RPMI8226 (cell line): ENCODE results near the gene RAB28.

ENCODE experiments used
- DNase-seq: peaks from one replicate; pipeline ENCODE4 v3.0.0-alpha.2; 2015

Gene RAB28

DNA sequence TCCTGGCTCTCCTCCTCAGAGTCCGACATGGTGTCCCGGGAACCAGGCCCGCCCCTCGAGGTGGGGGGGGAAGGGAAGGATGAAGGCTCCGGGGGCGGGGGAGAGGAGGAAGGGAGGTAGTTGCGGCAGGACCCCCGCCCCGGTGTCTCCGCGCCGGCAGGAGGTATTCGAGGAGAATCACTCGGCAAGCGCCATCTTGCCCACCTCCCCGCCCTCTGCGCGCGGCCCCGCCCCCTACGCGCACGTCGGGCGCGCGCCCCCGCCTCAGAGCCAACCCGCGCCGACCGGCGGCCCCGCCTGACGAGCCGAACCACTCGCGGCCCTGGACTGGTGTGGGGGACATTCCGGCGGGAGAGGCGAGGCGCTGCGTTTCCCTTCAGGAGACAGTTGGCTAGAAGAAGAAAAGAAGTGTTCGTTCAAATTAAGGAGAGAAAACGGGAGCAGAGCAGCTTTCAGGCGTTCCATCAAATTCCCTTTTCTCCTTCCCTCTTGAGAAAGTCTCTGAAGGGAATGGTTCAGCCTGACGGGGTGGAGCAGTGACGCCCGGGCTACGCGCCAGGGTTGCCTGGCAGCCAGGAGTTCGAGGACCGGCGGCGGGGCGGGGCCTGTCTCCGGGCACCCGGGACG, at the start of gene RAB28:
TSS of gene RAB28 (minus strand) at position 219 of the 627 bp plus-strand sequence.
- peak; percentile 91 for DNase-seq

DNA sequence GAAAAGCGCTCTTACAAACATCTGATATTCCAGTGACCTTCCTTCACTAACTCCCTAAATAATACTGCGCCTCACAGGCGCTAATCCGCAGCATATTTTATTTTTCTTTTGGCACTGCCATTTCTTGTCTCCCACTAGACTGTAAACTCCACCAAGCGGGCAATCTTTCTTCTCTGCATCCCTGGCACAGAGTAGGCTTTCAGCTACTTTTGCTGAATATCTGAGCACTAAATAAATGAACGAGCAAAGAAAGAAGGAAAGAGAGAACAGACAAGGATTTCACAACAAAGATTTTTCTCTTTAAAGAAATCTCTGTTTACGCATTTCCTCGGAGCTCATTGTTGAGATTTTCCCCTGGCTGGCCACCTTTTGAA, 47.5 kb upstream of the RAB28 start:
- no peak for DNase-seq

DNA sequence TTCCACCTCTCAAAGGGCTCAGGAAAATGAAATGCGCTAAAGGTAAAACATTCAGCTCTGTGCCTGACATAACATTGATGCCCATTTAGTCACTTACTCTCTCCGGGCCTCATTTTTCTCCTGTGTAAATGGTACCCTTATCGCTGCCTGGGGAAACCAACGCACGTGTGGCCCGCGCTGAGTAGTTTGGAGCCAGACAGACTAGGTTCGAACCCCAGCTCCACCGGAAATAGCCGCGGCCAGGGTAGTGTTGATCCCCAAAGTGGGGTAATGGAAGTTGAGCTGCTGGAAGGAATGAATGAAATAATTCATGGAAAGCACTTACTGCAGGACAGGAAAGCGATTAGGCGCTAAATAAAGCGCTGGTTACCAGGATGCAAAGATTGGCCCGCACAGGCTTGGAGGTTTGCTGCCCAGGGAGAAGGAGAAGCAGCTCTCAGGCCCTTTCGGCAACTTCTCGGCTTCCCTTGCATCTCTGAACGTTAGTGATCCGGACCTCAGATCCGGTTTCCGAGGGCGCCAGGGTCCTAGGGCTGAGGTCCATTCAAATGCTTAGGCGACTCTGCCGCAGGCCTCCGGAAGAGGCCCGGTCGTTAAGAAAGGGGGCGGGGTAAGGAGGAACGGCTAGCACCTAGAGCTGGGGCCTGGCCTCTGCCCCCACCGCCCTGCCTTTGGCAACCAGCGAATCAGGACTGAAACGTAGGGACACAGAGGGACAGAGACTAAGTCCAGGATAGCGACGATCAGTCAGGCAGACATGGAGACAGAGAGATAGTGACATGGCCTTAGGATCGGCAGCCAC, 46.9 kb upstream of the RAB28 start:
- DNase-seq = no peak

DNA sequence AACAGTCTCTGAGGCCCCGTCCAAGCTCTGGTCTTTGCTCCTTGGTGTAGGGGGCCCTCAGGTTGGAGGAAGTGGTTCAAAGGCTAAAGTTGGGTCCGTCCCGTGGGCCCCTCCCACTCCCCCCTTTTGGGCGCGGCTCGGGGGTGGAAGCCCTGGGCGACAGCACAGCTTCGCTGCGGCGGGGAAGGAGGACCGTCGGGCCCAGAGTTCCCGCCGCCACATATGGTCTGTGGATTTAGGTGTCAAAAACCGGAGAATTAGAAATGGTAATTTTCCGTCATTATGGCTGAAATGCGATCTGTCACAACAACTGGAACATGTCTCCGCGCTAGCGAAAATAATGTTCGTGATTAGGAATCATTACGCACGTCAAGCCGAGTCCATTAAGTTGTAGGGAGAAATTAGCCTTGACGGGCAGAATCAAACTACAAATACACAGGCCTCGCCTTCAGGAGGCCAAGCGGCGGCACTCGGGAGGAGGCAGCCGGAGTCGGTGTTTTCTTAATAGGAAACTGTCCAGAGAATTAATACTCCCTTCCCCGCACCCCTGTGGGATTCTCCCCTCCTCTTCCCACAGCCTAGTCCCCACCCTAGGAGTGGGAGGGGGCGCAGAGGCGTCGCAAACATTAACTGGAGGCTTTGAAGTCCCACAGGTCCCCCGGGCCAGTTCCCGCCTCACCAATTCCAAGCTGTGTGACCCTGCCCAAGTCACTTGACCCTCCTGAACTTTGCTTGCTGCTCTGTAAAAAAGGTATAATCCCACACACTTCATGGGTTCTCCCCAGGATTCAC, 45.2 kb upstream of the RAB28 start:
- DNase-seq = no peak

DNA sequence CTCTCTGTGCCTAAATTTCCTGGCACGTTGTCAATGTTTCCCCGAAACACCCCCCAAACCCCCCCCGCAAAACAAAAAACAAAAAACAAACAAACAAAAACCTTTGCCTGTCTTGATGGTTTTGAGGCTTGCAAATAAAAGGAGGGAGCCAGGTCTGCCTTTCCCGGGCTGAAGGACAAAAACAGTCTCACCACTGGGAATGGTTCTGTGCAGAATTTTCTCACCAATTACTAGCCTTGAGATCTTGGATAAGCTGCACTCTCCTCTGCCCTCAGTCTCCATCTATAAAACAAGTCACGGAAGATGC, 44.6 kb upstream of the RAB28 start:
- no peak for DNase-seq

DNA sequence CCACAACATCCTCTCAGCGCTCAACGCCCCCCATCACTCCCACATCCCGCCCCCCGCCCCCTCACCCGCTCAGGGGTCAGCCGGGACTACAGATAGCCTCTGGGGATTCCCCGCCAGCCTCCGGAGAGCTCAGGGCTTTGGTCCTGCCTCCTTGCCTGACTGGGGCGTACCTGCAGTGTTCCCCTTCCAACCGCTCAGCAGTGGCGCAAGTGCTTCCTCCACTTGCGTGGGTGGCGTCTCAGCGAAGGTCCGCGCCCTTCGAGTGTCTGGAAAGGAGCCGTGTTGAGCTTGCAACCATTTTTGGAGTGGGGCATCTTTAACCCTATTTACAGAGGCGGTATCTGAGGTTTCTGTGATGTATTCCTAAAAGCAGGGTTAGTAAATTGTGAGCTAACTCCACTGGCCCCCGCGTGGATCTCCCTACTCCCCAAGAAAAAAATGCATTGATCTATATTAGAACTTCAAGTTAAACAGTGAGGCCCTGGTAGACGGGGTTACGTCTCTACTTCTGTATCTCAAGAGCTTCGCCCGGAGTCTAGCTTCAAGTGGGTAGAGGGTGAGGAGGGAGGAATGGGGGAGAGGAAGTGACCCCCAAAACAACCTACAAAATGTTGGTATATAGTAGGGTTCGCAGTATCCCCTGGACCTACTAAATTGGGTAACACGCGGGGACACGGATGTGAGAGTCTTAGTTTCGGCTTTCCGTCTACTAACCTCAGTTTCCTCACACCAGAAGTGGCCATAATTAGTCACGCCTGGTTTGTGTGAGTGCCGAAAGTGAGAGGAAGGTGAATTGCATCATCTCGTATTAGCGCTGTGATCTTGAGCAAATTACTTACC, 44.1 kb upstream of the RAB28 start:
- no peak for DNase-seq

DNA sequence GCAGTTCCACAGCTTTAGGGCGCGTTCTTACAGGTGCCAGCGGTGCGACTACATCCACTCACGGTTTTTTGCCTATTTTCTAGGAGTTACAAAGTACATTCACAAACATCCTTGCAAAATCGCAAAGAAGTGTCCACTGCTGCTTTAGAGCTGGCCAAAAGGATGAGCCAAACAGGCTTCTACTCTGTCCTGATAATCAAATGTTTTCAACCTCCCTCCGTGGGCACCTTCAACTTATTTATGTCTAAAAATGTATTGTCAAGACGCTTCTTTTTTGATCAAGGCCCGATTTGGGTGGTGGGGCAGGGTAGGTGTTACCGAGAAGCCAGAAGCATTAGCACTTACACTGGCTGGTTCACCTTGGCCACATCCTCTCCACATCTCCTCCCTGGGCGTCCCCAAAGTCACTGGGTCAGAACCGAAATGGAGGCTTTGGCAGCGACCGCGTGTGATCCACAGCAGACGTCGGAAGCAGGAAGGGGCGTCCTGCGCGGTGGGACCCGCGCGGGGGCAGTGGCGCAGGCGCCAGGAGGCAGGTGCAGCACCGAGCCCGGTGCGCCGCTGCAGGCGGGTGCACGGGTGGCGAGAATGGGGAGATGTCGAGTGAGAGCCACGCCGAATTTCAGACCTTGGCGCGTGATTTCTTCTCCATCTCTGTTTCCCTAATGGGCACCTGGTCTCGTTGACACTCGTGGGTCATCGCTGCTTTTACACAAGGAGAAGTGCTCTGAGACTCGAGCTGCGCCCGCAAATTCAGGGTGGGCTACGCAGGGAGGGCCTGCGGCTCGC, 43.2 kb upstream of the RAB28 start:
- DNase-seq = no peak

DNA sequence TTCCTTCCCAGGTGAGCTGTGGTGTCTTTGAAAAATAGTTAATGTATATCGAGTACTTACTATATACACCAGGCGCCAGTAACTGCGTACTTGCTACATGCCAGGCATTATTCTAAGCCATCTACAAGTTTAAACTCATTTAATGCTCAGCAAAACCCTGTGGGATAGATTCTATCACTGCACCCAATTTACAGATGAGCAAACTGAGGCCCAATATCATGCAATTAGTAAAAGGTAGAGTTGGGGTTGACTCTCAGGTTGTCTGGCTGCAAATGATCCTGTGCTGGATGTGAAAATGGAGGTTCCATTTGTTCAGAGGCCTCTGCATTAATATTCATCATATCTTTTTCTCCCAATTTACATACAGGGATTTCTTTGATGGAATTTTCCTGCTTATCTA, 42.5 kb upstream of the RAB28 start:
- no peak for DNase-seq

DNA sequence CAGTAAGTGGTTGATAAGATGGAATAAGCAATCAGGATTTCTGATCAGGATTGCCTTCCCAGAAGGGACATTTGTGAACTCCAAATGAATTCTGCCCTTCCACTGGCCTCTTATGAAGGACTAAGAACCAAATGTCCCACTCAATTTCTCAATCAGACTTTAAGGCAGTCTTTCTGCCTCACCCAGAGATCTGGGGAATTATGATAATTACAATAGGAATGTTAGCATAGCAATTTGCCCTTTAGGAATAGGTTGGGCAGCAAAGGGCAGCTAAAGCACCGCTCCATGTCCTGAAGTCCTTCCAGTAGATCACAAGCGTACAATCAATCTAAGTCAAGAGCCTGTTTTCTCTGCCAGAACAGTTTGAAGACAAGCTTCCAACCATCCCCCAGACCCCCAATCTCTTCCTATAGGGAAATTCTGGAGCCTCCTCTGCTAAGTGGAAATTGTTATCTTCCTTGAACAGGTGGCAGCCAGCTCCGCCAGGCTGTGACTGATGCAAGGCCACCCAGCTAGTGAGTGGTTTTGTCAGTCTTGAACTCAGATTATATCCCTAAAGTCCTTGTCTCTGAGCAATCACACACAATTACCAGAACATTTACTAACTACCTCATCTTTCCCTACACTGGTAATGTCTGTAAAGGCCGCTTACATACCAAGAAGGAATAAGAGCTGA, 41.6 kb upstream of the RAB28 start:
- DNase-seq = no peak

DNA sequence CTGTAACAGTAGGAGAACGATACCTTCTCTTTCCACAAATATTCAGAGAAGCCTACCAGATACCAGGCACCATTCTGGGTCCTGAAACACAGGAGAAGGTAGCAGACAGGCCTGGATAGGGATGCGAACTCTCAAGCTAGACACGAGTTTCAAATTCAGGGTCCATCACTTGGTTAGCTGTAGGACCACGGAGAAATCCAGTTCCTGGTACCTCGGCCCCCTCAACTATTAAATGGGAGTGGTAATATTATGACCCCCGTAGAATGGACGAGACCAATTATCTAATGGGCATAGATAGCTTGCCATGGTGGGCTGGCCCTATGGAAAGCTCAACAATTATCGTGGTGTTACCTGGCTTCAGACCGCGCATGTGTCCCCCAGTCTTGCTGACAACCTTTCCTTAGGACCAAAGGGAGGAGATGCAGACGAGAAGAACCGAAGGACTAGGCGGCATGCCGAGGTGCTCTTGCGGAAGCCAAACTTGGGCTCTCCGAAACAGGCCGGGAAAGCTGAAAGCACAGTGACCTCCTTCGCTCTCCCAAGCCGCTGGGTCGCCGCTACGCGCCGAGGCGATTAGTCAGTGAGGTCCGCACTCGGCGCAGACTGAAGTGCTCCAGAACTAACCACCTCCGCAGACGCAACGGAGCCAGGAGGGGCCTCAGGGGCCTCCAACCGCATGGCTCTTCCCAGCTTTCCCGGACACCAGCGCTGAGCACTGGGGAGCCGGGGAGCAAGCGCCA, 40.5 kb upstream of the RAB28 start:
- no peak for DNase-seq

DNA sequence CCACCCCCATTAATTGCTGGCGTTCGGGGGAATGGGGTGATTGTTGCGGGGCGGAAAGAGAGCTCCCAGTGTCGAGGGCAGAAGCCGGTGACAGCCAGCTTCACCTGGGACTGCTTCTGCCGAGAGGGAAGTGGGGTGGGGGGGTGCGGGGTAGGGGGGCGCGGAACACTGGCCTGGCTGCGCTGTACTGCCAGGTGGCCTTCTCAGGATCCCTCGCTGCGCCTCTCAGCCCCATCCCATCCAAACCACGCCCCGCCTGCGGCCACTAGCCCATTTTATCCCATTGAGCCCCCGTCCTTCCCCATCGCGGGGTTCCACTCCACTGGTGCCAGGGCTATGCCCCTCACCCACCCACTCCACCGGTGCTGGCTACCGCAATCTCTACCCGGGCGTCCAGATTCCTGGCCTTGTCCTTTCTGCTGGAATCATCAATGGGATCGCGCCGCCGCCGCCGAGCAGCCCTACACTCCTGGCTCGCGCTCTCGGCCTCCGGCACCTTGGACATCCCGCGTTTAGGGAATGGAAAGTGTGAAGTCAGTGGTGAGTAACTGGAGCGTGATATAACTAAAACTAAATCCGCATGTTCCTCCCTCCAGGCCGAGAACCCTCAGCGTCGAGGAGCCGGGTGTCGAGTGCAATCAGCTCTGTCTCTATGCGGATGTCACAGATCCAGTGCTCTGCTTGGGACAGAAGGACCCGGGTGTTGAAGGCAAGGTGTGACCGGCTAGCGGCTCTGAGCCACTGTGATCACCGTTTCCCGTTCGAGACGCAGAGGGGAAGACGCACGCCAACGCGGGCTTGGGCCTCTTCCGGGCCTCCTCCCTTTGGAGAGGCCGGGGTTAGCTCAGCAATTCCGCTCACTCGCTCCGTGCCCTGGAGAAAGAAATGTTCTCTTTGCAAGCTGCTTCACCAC, 39.7 kb upstream of the RAB28 start:
- DNase-seq = no peak

DNA sequence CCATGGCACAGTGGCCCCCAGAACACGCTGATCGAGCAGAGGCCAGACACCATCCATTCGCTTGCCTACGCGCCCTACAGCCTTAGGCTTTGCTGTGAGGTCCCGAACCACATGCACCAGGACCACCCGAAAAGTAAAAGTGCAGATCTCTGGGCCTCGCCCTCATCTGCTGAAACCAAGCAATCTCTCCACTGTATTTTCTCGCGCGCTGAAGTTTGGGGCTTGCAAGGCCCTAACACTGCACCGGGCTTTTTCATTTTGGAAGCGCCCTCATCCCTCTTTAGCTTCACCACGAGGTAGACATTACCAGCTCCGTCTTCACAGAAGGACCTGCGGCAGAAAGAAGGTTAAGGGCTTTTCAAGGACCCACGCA, 39.0 kb upstream of the RAB28 start:
- DNase-seq = no peak

DNA sequence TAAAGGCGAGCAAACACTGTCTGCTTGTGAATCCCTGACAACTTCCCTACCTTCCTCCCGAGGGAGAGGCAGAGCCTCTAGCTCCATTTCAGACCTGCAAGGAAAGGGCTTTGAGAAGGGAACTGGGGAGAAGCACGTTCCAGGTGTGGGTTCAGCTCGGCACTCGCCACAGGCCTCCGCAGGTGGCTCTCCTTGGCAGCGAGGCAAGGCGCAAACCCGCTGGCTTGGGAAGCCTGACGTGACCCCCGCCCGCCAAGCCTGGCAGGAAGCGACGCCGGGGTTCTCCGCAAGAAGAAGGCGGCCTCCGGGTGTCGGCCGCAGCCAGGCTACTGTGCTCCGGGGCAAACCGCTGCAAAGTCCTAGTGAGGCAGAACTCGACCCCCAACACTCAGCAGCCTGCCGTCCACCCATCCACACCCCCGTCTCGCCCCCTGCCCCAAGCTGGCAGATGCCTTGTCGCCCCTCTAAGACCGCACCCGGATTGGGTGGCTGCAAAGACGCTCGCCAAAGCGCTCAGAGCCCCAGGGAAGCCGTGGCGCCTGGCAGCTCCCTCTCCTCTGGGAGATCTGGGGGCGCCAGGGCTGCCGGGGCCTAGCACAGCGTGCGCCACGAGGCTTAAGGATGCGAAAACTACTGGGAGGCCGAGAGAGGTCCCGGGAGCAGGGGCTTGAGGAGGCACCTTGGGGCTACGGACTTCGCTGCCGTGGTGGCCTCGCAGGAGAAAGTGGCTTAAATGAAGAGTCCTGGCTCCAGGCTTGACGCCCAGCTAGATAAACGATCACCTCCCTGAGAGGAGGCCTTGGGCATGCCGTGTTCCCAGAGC, 38.4 kb upstream of the RAB28 start:
- peak; percentile 46 for DNase-seq

DNA sequence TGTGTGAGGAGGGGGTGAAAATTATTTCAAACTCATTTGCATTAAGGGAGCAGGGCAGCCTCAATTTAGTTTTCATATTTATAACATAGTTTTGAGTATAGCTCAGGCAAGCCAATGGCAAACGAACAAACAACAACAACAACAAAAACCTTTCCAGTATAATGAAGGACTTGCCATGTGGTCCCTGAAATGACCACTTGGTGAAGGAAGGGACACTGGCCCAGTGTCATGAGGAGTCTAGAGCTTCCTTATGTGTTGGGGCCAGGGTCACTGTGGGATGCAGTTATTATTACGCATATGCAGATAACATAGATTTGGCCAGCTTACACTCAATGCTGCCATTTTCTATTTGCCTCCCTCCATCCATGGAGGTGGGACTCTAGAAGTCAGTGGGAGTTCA, 36.9 kb upstream of the RAB28 start:
- no peak for DNase-seq

DNA sequence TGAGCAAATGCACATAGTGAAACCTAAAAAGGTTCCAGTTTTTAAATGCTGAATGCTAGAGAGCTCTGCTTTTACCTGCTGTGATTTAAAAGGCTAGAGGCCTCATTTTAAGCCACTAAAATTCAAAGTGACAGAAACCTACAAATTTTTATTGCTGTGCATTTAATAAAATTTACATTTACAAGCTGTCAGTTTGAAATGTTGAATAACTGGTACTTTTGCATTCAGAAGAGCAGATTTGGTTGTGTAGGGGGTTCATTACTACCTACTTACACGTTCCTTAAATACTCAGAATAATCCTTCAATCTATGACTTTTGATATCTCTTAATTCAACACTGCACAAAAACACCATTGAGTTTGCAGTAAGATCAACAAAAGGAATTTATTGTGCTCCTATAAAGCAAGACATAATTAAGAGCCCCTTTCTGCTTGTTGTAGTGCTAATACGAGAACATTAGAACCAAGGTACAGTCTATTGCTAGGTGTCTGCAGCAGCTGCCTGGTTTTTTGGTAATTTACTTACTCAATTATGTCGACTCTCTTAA, 32.2 kb upstream of the RAB28 start:
- no peak for DNase-seq

DNA sequence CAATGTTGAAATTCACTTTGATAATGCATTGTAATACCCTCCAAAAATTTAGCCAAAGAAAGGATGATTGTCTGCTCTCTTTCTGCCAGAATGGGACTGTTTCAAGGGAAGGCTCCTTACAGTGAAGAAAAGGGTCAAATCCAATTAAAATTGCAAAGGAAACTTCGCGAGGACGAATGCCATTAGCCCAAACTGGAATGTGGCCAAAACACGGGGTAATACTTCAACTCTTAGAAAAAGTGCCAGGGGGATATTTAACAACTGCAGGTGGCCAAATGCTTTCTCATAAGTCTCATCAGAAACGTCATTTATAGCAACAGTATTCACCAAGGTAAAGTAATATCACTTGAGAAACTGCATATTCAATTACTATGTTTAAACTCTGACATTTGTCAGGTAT, 31.1 kb upstream of the RAB28 start:
- no peak for DNase-seq

DNA sequence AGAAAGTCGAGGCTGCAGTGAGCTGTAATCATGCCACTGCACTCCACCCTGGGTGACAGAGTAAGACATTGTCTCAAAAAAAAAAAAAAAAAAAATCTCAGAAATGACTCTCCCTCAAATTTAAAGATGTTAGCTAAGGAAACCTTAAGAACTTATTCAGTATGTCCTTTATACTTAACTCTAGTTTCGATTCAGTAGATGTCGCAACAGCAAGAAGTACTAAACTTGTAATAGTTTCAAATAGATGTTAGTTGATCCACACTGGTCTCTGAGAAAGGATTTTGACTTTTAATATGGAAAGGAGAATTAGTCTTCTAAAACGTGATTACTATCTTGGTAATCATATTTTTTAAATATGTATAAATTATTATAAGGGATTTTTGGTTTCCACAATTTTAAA, 30.6 kb upstream of the RAB28 start:
- no peak for DNase-seq

DNA sequence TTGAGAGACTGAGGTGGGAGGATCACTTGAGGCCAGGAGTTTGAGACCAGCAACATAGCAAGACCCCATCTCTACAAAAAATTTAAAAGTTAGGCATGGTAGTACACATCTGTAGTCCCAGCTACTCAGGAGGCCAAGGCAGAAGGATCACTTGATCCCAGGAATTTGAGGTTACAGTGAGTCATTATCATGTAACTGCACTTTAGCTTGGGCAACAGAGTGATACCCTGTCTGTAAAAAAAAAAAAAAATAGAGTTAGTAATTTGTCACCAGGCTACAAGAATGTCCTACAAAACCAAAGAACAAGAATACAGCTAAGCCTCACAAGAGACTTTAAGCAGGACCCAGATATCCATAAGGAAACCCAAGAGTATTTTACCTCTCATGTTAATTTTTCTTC, 27.0 kb upstream of the RAB28 start:
- DNase-seq = no peak

DNA sequence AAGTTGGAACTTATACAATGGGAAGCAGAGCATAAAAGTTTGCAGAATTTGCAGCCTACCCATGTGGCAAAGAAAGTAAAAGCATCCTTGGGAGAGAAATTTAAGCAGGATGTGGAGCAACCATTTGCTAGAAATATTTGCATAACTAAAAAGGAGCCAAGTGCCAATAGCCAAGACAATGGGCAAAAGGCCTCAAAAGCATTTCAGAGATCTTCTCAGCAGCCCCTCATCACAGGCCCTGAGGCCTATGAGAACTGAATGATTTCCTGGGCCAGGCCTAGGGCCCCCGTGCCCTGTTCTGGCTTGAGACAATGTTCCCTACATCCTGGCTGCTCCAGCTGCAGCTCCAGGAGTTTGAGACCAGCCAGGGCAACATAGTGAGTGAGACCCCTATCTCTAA, 25.3 kb upstream of the RAB28 start:
- no peak for DNase-seq
